Smooth muscle cell (in vitro differentiated cells): ENCODE results near the gene GPR68. TPM values are rescaled to one million over a fixed set of nuclear protein-coding genes. Genes with fewer than 3 reads are reported as not detected.

Experiments
- DNase-seq: peaks from one replicate; lab custom pipeline; 2025; ENCODE audit not compliant: unreplicated experiment; lab: John Stamatoyannopoulos, UW
- H2AFZ ChIP-seq: fragments of 200-600 bp; sonication (generic); 2 replicates; pipeline ENCODE4 v1.6.0; 2016; ENCODE audit warnings: antibody characterized with exemption, low read depth, mild to moderate bottlenecking
- H3F3A ChIP-seq: fragments of 200-600 bp; sonication (generic); 2 replicates; pipeline ENCODE4 v1.6.0; 2017; ENCODE audit warnings: antibody characterized with exemption, low read depth
- H3K27ac ChIP-seq: fragments of 200-600 bp; sonication (generic); 2 replicates; pipeline ENCODE4 v1.5.1; 2016; ENCODE audit warnings: low read depth, mild to moderate bottlenecking
- H3K27me3 ChIP-seq: fragments of 200-600 bp; sonication (generic); 2 replicates; pipeline ENCODE4 v1.6.1; 2016; ENCODE audit warnings: low read depth, mild to moderate bottlenecking
- H3K36me3 ChIP-seq: fragments of 200-600 bp; sonication (generic); 2 replicates; pipeline ENCODE4 v1.5.1; 2016; ENCODE audit warnings: low read depth
- H3K4me1 ChIP-seq: fragments of 200-600 bp; sonication (generic); 2 replicates; pipeline ENCODE4 v1.5.1; 2016; ENCODE audit warnings: low read depth
- H3K4me2 ChIP-seq: fragments of 200-600 bp; sonication (generic); 2 replicates; pipeline ENCODE4 v1.6.0; 2016; ENCODE audit warnings: mild to moderate bottlenecking
- H3K4me3 ChIP-seq: fragments of 200-600 bp; sonication (generic); 2 replicates; pipeline ENCODE4 v1.5.1; 2016; ENCODE audit warnings: mild to moderate bottlenecking
- H3K79me2 ChIP-seq: fragments of 200-600 bp; sonication (generic); 2 replicates; pipeline ENCODE4 v1.6.0; 2016; ENCODE audit warnings: low read depth, mild to moderate bottlenecking
- H3K9ac ChIP-seq: fragments of 200-600 bp; sonication (generic); 2 replicates; pipeline ENCODE4 v1.6.0; 2016; ENCODE audit warnings: low read depth
- H3K9me3 ChIP-seq: fragments of 200-600 bp; sonication (generic); replicated peaks from 2 replicates; pipeline ENCODE4 v1.5.1; 2016; ENCODE audit warnings: low read depth
- H4K20me1 ChIP-seq: fragments of 200-600 bp; sonication (generic); 2 replicates; pipeline ENCODE4 v1.6.0; 2016; ENCODE audit warnings: low read depth
- CTCF ChIP-seq: fragments of 200-600 bp; sonication (generic); IDR thresholded peaks from 2 replicates; pipeline ENCODE4 v1.5.1; 2017; ENCODE audit warnings: borderline replicate concordance, mild to moderate bottlenecking, antibody characterized with exemption; ENCODE audit not compliant: insufficient read depth, poor library complexity, severe bottlenecking
- WGBS: methylation state at CpG from one replicate; pipeline ENCODE4 v1.1.7; 2016; ENCODE audit warnings: low lambda C conversion rate; 5-methylcytosine and 5-hydroxymethylcytosine counted together
- polyA plus RNA-seq: library from polyadenylated mRNA; unstranded; fragments of >200 nt; fragmentation: Nextera tagmentation; extraction: Ambion mirVana; gene quantifications from 2 replicates; pipeline ENCODE4 v1.2.1, GENCODE V29; 2016
- total RNA-seq: library from RNA; depleted of rRNA; stranded (reverse); fragments of >200 nt; gene quantifications from 2 replicates; pipeline ENCODE4 v1.2.3, GENCODE V29; 2014

The GPR68 gene
- total and polyA plus RNA-seq, 2 experiments from 2014 or later: 3.2 to 4.4 TPM

- no peaks in the 10 kb centered on the region for H3F3A ChIP-seq
- H2AFZ ChIP-seq: no peak overlapping the region
- no peak overlapping the region for H3K27ac ChIP-seq
- no peaks in the 10 kb centered on the region for H4K20me1 ChIP-seq
- H3K9me3 ChIP-seq: no peaks in the 10 kb centered on the region
- H3K79me2 ChIP-seq: no peaks in the 10 kb centered on the region
- H3K36me3 ChIP-seq: no peaks in the 10 kb centered on the region
- no peak for DNase-seq
- no peak overlapping the region for H3K9ac ChIP-seq
- no peak overlapping the region for H3K4me2 ChIP-seq
- no peaks in the 10 kb centered on the region for H3K4me1 ChIP-seq
- no peak overlapping the region for H3K4me3 ChIP-seq
- no peak for TF ChIP-seq CTCF
- H3K27me3 ChIP-seq: no peaks in the 10 kb centered on the region
- WGBS: 91% methylated on average over 4 of the region's 4 CpGs
These were observed 6.4 kb downstream of the GPR68 start for GRCh38 chr14:91238085-91238484.

DNA sequence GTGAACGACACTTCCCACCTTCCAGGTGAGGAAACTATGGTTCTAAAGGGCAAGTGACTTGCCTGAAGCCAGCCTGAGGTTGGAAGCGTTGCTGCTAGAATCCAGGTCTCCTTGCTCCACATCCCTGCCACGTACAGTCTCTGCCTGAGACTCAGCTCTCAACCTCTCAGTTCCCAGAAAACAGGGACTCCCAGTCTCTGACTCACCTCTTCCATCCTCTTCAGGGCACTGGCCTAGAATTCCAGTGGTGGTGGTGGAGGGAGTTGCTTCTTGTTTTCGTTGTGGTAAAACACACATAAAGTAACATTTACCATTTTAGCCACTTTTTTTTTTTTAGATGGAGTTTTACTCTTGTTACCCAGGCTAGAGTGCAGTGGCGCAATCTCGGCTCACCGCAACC is 7.3 kb downstream of the GPR68 start:
- no peak for DNase-seq
- H3K27ac ChIP-seq: peak overlapping the region; percentile 66
- 59% methylated on average over 7 of the region's 7 CpGs for WGBS
- TF ChIP-seq CTCF: no peak
- no peaks in the 10 kb centered on the region for H3K9me3 ChIP-seq
- H3K9ac ChIP-seq: peak overlapping the region; percentile 4
- H3F3A ChIP-seq: no peaks in the 10 kb centered on the region
- no peak overlapping the region for H3K4me3 ChIP-seq
- no peaks in the 10 kb centered on the region for H3K79me2 ChIP-seq
- H3K36me3 ChIP-seq: no peaks in the 10 kb centered on the region
- no peak overlapping the region for H3K4me2 ChIP-seq
- no peaks in the 10 kb centered on the region for H3K27me3 ChIP-seq
- no peaks in the 10 kb centered on the region for H4K20me1 ChIP-seq
- no peak overlapping the region for H2AFZ ChIP-seq
- H3K4me1 ChIP-seq: no peaks in the 10 kb centered on the region

GRCh38 chr14:91235841-91236240 is 8.7 kb downstream of the GPR68 start:
- H3K27ac ChIP-seq: no peak overlapping the region
- no peak for DNase-seq
- no peaks in the 10 kb centered on the region for H3K9me3 ChIP-seq
- no peak overlapping the region for H3K4me2 ChIP-seq
- no peaks in the 10 kb centered on the region for H3K4me1 ChIP-seq
- H3K36me3 ChIP-seq: no peaks in the 10 kb centered on the region
- no peak overlapping the region for H2AFZ ChIP-seq
- H4K20me1 ChIP-seq: no peaks in the 10 kb centered on the region
- H3F3A ChIP-seq: no peaks in the 10 kb centered on the region
- WGBS: 93% methylated on average over 7 of the region's 7 CpGs
- H3K9ac ChIP-seq: no peak overlapping the region
- TF ChIP-seq CTCF: no peak
- no peak overlapping the region for H3K4me3 ChIP-seq
- no peaks in the 10 kb centered on the region for H3K79me2 ChIP-seq
- no peaks in the 10 kb centered on the region for H3K27me3 ChIP-seq

GRCh38 chr14:91234791-91235114 is 9.8 kb downstream of the GPR68 start:
- no peak for TF ChIP-seq CTCF
- 98% methylated on average over 16 of the region's 16 CpGs for WGBS

More at GRCh38 chr14:91234791-91235114, 9.8 kb downstream of the GPR68 start:
- H3K79me2 ChIP-seq: no peaks in the 10 kb centered on the region
- no peak for DNase-seq
- no peaks in the 10 kb centered on the region for H3K27me3 ChIP-seq
- H3F3A ChIP-seq: no peaks in the 10 kb centered on the region
- no peaks in the 10 kb centered on the region for H3K36me3 ChIP-seq
- no peak overlapping the region for H3K4me2 ChIP-seq
- no peaks in the 10 kb centered on the region for H3K4me1 ChIP-seq
- no peak overlapping the region for H3K4me3 ChIP-seq
- no peak overlapping the region for H3K27ac ChIP-seq
- no peak overlapping the region for H3K9ac ChIP-seq
- no peak overlapping the region for H2AFZ ChIP-seq
- H3K9me3 ChIP-seq: no peaks in the 10 kb centered on the region
- no peaks in the 10 kb centered on the region for H4K20me1 ChIP-seq
